UCSD-AML1 (cell line): ENCODE measurements around the gene SCG5.

ENCODE experiments used
- DNase-seq: peaks from one replicate; lab custom pipeline; 2025; ENCODE audit not compliant: unreplicated experiment; lab: John Stamatoyannopoulos, UW

Gene SCG5

GRCh38 chr15:32690941-32691688, 49.6 kb downstream of the SCG5 start:
- no peak for DNase-seq

GRCh38 chr15:32691689-32692038, 50.2 kb downstream of the SCG5 start:
- DNase-seq = no peak

- DNase-seq = no peak
These were observed 50.8 kb downstream of the SCG5 start for GRCh38 chr15:32692286-32692685.

GRCh38 chr15:32694222-32694983, 52.9 kb downstream of the SCG5 start:
- no peak for DNase-seq

GRCh38 chr15:32698773-32699390, 57.4 kb downstream of the SCG5 start:
- DNase-seq = no peak

- DNase-seq = no peak
These were observed 59.1 kb downstream of the SCG5 start for GRCh38 chr15:32700501-32701150.

- DNase-seq = no peak
These were observed 60.4 kb downstream of the SCG5 start for GRCh38 chr15:32701863-32702262.

GRCh38 chr15:32704395-32704981, 63.0 kb downstream of the SCG5 start:
- DNase-seq = no peak

GRCh38 chr15:32705446-32705845, 63.9 kb downstream of the SCG5 start:
- no peak for DNase-seq

GRCh38 chr15:32706704-32707103, 65.2 kb downstream of the SCG5 start:
- DNase-seq = no peak

GRCh38 chr15:32707436-32707835, 65.9 kb downstream of the SCG5 start:
- no peak for DNase-seq

- DNase-seq = no peak
These were observed 68.0 kb downstream of the SCG5 start for GRCh38 chr15:32709295-32710033.

GRCh38 chr15:32715276-32715675, 73.8 kb downstream of the SCG5 start:
- DNase-seq = no peak

GRCh38 chr15:32716216-32716914, 74.9 kb downstream of the SCG5 start:
- DNase-seq = no peak

- DNase-seq = no peak
These were observed 75.5 kb downstream of the SCG5 start for GRCh38 chr15:32716915-32717425.

GRCh38 chr15:32717426-32718226, 76.1 kb downstream of the SCG5 start, which contains the start of gene GREM1:
Gene GREM1 (plus strand): TSS chr15:32718004. CDS start chr15:32730691, 12,687 bp downstream.
- DNase-seq = no peak

- no peak for DNase-seq
These were observed 76.8 kb downstream of the SCG5 start for GRCh38 chr15:32718227-32718820.
